A549 (cell line): ENCODE data around the gene NUAK1.

Experiments used
- EP300 ChIP-seq, 2 experiments: fragments of >200 bp; sonication (Bioruptor Twin); formaldehyde crosslinking; IDR thresholded peaks; 2 replicates in 1 of 2; 3 replicates in 1 of 2; pipeline ENCODE4 v1.6.1; 2016 to 2017
- JUNB ChIP-seq: fragments of >200 bp; sonication (Bioruptor Twin); formaldehyde crosslinking; IDR thresholded peaks from 2 replicates; pipeline ENCODE4 v1.6.1; 2016
- MAFK ChIP-seq: fragments of 450-650 bp; IDR thresholded peaks from 2 replicates; pipeline ENCODE4 v1.6.1; 2014; ENCODE audit not compliant: partially characterized antibody
- RARB ChIP-seq: fragments of 250-450 bp; sonication (Bioruptor Pico); IDR thresholded peaks from 2 replicates; pipeline ENCODE4 v1.8.0; 2021; ENCODE audit warnings: mild to moderate bottlenecking, moderate library complexity
- RNF2 ChIP-seq: fragments of 200-600 bp; sonication (generic); IDR thresholded peaks from 2 replicates; pipeline ENCODE4 v1.6.1; 2016; ENCODE audit warnings: low read depth, mild to moderate bottlenecking, antibody characterized with exemption, moderate library complexity, borderline replicate concordance
- ZFP36 ChIP-seq: fragments of 450-650 bp; IDR thresholded peaks from 2 replicates; pipeline ENCODE4 v1.6.1; 2014; ENCODE audit warnings: borderline replicate concordance; ENCODE audit not compliant: partially characterized antibody
- TF ChIP-seq, protein P1 (sequence below): fragments of >200 bp; sonication (Bioruptor Twin); formaldehyde crosslinking; IDR thresholded peaks from 3 replicates; pipeline ENCODE4 v1.5.1; 2016
- TF ChIP-seq, protein P2 (sequence below): fragments of 250-450 bp; sonication (Bioruptor Pico); IDR thresholded peaks from 2 replicates; pipeline ENCODE4 v1.5.0; 2021; ENCODE audit warnings: mild to moderate bottlenecking, moderate library complexity, borderline replicate concordance

DNA sequence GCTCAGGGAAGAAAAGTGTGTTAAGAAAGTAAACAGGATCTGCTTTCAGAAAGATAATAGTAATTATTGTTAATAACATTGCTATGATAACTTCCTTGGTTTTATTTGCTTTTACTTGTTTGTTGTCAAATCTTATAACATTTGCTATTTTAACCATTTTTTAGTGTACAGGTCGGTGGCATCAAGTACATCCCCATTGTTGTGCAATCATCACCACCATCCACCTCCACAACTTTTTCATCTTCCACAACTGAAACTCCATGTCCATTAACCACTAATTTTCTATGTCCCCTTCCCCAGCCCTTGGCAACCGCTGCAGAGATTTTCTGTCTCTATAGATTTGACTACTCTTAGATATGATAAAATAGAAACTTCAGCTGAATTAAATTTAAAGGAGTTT, 22.7 kb upstream of the NUAK1 start:
- TF ChIP-seq, protein P1, sequence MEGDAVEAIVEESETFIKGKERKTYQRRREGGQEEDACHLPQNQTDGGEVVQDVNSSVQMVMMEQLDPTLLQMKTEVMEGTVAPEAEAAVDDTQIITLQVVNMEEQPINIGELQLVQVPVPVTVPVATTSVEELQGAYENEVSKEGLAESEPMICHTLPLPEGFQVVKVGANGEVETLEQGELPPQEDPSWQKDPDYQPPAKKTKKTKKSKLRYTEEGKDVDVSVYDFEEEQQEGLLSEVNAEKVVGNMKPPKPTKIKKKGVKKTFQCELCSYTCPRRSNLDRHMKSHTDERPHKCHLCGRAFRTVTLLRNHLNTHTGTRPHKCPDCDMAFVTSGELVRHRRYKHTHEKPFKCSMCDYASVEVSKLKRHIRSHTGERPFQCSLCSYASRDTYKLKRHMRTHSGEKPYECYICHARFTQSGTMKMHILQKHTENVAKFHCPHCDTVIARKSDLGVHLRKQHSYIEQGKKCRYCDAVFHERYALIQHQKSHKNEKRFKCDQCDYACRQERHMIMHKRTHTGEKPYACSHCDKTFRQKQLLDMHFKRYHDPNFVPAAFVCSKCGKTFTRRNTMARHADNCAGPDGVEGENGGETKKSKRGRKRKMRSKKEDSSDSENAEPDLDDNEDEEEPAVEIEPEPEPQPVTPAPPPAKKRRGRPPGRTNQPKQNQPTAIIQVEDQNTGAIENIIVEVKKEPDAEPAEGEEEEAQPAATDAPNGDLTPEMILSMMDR, result no peak
- TF ChIP-seq JUNB (no peak), RARB (CRISPR knock-in tag) (no peak), ZFP36 (no peak), EP300 (IDR thresholded peaks at IDR 0.05) (no peak), MAFK (no peak), RNF2 (no peak)
- TF ChIP-seq, protein P2, sequence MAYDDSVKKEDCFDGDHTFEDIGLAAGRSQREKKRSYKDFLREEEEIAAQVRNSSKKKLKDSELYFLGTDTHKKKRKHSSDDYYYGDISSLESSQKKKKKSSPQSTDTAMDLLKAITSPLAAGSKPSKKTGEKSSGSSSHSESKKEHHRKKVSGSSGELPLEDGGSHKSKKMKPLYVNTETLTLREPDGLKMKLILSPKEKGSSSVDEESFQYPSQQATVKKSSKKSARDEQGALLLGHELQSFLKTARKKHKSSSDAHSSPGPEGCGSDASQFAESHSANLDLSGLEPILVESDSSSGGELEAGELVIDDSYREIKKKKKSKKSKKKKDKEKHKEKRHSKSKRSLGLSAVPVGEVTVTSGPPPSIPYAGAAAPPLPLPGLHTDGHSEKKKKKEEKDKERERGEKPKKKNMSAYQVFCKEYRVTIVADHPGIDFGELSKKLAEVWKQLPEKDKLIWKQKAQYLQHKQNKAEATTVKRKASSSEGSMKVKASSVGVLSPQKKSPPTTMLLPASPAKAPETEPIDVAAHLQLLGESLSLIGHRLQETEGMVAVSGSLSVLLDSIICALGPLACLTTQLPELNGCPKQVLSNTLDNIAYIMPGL (CRISPR knock-in tag), result no peak
